Right atrium auricular region (tissue), 2 donors: Measurements from ENCODE around the gene EXOSC5. TPM values are rescaled to one million over a fixed set of nuclear protein-coding genes. Genes with fewer than 3 reads are reported as not detected.

Experiments used
- DNase-seq: peaks from one replicate; pipeline ENCODE4 v3.0.0-alpha.2; 2019; ENCODE audit warnings: low spot score
- H3K27ac ChIP-seq, 2 donors: fragments of 200-600 bp; sonication (generic); 1 replicate in 1 of 2; 2 replicates in 1 of 2; pipeline ENCODE4 v1.5.1; 2016 to 2019
- H3K27me3 ChIP-seq, 2 donors: fragments of 200-600 bp; sonication (generic); one replicate each; pipeline versions ENCODE4 v1.5.1 to v1.6.0; 2017 to 2019
- H3K36me3 ChIP-seq: fragments of 200-600 bp; sonication (generic); one replicate; pipeline ENCODE4 v1.5.1; 2016
- H3K4me1 ChIP-seq, 2 donors: fragments of 200-600 bp; sonication (generic); one replicate each; pipeline versions ENCODE4 v1.5.1 to v1.6.0; 2017 to 2019
- H3K4me3 ChIP-seq, 2 donors: fragments of 200-600 bp; sonication (generic); 1 replicate in 1 of 2; 2 replicates in 1 of 2; pipeline ENCODE4 v1.5.1; 2017 to 2019; ENCODE audit warnings: mild to moderate bottlenecking in 1 of 2, moderate library complexity in 1 of 2
- H3K9me3 ChIP-seq, 2 donors: fragments of 200-600 bp; sonication (generic); one replicate each; pipeline ENCODE4 v1.5.1; 2019
- total RNA-seq, 2 donors: library from RNA; depleted of rRNA; stranded (reverse); fragments of >200 nt; gene quantifications; one replicate each; pipeline ENCODE4 v1.1.0, GENCODE V29; 2016
- TF ChIP-seq, protein P1 (sequence below), 2 donors: fragments of 200-600 bp; sonication (generic); IDR thresholded peaks; one replicate each; pipeline ENCODE4 v1.5.1; 2019; ENCODE audit warnings: antibody characterized with exemption in 2 of 2

The EXOSC5 gene
- total RNA-seq, 2 donors from 2014 or later, result 8.5 to 9.0 TPM

DNA sequence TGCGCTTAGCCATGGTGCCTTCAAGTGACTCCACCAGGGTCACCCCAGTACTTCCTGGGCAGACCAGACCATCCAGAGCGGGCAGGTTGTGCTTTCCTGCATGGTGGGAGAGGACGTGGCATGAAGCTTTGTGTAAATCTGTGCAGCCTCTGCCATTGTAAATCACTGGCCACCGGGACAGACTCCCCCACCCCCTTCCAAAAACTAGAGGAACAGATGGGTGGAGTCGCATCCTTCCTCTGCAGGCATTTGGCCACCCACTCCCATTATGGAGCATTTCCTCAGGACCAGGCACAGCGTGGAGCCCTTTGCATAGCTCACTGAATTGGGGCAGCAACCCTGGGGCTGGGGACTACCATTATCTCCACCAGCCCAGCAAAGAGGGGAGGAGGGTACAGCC, 8.6 kb upstream of the EXOSC5 start:
- Histone ChIP-seq H3K27ac (no peak overlapping the region), H3K36me3 (peaks cover 3% of the 10 kb centered on the region), H3K27me3 (no peaks in the 10 kb centered on the region), H3K9me3 (no peaks in the 10 kb centered on the region), H3K4me3 (no peak overlapping the region), H3K4me1 (peaks cover 0 to 36% of the 10 kb centered on the region in 2 donors)
- DNase-seq, result no peak
- TF ChIP-seq, protein P1, sequence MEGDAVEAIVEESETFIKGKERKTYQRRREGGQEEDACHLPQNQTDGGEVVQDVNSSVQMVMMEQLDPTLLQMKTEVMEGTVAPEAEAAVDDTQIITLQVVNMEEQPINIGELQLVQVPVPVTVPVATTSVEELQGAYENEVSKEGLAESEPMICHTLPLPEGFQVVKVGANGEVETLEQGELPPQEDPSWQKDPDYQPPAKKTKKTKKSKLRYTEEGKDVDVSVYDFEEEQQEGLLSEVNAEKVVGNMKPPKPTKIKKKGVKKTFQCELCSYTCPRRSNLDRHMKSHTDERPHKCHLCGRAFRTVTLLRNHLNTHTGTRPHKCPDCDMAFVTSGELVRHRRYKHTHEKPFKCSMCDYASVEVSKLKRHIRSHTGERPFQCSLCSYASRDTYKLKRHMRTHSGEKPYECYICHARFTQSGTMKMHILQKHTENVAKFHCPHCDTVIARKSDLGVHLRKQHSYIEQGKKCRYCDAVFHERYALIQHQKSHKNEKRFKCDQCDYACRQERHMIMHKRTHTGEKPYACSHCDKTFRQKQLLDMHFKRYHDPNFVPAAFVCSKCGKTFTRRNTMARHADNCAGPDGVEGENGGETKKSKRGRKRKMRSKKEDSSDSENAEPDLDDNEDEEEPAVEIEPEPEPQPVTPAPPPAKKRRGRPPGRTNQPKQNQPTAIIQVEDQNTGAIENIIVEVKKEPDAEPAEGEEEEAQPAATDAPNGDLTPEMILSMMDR (IDR thresholded peaks at IDR 0.05), result no peak

DNA sequence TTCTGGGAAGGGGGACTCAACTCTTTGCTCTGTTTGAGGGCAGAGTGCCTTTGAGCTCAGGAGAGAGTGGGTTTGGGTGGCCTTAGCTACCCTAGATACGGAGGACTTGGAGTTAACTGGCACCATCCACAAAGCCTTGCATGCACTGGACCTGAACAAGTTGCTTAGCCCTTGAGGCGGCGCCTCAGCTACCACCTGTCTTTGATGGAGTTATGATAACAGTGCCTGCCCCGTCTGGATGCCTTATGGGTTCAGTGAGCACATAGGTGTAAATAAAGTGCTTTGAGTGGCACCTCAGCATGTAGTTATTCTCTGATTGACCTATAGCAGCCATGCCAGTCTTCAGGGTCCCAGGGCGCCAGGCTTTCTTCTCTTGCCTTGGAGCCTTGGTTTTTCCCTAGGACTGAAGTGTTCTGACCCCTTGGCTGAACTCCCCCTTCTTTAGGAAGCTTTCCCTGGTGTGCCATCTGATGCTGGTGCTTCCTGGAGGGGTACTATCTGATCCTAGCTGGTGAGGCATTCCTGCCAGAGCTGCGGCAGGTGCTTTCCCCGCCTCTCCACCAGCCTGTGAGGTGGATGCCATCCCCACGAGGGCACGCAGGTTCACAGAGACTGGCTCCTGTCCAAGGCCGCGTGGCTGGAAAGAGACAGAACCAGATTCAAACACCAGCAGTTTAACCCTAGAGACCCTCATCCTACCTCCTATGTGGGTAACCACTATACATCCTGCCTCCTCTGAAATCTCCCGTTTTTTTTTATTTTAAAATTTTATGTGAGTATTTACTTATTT, 6.2 kb upstream of the EXOSC5 start:
- Histone ChIP-seq H3K4me1 (peaks cover 0 to 19% of the 10 kb centered on the region in 2 donors), H3K27me3 (no peaks in the 10 kb centered on the region), H3K36me3 (no peaks in the 10 kb centered on the region), H3K4me3 (no peak overlapping the region), H3K27ac (peak overlapping the region in 1 of 2 donors; percentile 25), H3K9me3 (no peaks in the 10 kb centered on the region)
- TF ChIP-seq, protein P1 (IDR thresholded peaks at IDR 0.05), result no peak
- no peak for DNase-seq

DNA sequence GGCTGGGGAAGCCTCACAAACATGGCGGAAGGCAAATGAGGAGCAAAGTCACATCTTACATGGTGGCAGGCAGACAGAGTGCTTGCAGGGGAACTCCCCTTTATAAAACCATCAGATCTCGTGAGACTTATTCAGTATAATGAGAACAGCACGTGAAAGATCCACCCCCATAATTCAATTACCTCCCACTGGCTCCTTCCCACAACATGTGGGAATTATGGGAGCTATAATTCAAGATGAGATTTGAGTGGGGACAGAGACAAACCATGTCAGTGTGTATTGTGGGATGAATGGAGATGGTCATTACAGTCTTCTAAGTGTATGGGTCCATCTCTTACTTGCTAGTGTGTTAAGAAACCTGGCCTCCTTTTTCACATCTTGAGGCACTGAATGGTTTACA, 4.9 kb upstream of the EXOSC5 start:
- Histone ChIP-seq H3K4me3 (no peak overlapping the region), H3K27me3 (no peaks in the 10 kb centered on the region), H3K27ac (no peak overlapping the region), H3K9me3 (no peaks in the 10 kb centered on the region), H3K4me1 (peaks cover 0 to 18% of the 10 kb centered on the region in 2 donors), H3K36me3 (no peaks in the 10 kb centered on the region)
- no peak for DNase-seq
- TF ChIP-seq, protein P1 (IDR thresholded peaks at IDR 0.05), result no peak

- H3K36me3 ChIP-seq, result no peaks in the 10 kb centered on the region
- no peaks in the 10 kb centered on the region for H3K27me3 ChIP-seq
- H3K27ac ChIP-seq, result no peak overlapping the region
- TF ChIP-seq, protein P1 (IDR thresholded peaks at IDR 0.05), result no peak
- H3K4me3 ChIP-seq, result no peak overlapping the region
- no peak for DNase-seq
- H3K9me3 ChIP-seq, result no peaks in the 10 kb centered on the region
- H3K4me1 ChIP-seq, result peaks cover 0 to 20% of the 10 kb centered on the region in 2 donors
Observed at GRCh38 chr19:41401483-41401882, 4.3 kb upstream of the EXOSC5 start.

- Histone ChIP-seq H3K36me3 (no peaks in the 10 kb centered on the region), H3K4me1 (peaks cover 0 to 17% of the 10 kb centered on the region in 2 donors), H3K27me3 (no peaks in the 10 kb centered on the region), H3K4me3 (no peak overlapping the region), H3K27ac (no peak overlapping the region), H3K9me3 (no peaks in the 10 kb centered on the region)
- no peak for DNase-seq
- TF ChIP-seq, protein P1 (IDR thresholded peaks at IDR 0.05), result no peak
Observed at GRCh38 chr19:41399525-41399924, 2.4 kb upstream of the EXOSC5 start.
